ENCODE measurements around the gene BAAT. TPM values are rescaled to one million over a fixed set of nuclear protein-coding genes. Genes with fewer than 3 reads are reported as not detected.

BAAT gene
- total and polyA plus RNA-seq, 9 of the 15 experiments (the other 6 are each of a cell fraction or from before 2014, with no cell fraction given): 0.17 to 0.76 (median 0.32) TPM

DNA sequence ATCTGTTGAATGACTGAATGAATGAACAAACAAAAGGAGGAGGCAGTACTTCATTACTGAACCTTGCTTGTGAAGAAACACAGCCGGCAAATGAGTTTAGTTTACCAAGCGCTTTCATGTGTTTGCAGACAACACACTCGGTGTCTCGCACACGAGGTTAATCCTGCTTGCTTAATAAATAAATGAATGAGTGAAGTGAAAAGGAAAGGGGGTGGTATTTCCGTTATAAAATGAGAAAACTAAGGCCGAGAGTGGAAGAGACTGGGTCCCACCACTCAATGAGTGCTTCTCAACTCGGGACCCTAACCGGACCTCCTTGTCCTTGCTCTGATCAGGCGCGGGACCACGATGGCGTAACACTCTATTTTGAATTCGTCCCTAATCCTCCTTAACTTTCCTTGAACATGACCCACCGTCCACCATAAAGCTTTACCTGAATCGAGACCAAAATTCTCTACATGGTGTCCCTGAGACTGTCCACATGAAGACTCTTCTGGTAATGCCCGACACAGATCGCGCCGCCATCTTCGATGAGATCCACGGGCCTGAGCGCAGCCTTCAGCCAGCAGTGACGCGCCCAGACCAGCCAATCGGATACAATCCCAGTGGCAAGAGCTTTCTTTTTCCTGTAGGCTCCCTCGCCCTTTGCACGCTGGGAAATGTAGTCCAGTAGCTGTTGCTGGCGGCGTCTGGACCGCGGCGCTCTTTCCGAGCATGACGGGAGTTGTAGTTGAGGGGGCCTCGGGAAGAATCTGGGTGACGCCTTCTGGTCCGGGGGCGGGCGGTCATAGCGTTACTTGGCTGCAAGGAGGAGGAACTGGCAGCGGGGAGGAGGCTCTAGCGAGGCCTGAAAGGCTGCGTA is 13.5 kb upstream of the BAAT start, which contains the start of the genes MRPL50 and ZNF189 (continued):
- TF ChIP-seq HDAC8 (tag; IDR thresholded peaks at IDR 0.05) (no peak), GATA2 (CRISPR knock-in tag; IDR thresholded peaks at IDR 0.05) (no peak), NFATC3 (IDR thresholded peaks at IDR 0.05) (no peak), CXXC5 (CRISPR knock-in tag; IDR thresholded peaks at IDR 0.05) (peak; percentile 82)
- TF ChIP-seq, protein P1, sequence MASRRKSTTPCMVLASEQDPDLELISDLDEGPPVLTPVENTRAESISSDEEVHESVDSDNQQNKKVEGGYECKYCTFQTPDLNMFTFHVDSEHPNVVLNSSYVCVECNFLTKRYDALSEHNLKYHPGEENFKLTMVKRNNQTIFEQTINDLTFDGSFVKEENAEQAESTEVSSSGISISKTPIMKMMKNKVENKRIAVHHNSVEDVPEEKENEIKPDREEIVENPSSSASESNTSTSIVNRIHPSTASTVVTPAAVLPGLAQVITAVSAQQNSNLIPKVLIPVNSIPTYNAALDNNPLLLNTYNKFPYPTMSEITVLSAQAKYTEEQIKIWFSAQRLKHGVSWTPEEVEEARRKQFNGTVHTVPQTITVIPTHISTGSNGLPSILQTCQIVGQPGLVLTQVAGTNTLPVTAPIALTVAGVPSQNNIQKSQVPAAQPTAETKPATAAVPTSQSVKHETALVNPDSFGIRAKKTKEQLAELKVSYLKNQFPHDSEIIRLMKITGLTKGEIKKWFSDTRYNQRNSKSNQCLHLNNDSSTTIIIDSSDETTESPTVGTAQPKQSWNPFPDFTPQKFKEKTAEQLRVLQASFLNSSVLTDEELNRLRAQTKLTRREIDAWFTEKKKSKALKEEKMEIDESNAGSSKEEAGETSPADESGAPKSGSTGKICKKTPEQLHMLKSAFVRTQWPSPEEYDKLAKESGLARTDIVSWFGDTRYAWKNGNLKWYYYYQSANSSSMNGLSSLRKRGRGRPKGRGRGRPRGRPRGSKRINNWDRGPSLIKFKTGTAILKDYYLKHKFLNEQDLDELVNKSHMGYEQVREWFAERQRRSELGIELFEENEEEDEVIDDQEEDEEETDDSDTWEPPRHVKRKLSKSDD (conservative IDR thresholded peaks at IDR 0.05; ENCODE audit: low read length): 0 out of 2 replicates have a peak, but pooled peaks have one; percentile 67

DNA sequence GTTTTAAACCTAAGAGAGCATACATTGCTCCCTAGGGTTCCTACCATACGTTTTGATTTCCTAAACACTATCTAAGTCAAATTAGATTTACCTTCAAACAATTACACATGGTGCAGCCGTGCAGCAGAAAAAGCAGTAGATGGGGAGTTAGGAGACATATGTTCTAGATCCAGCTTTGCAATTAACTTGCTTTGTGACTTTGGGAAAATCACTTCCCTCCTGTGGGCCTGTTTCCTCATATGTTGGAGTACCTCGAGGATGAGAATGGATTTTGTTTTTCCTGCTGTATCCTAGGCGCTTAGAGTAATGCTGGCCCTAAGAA is 12.9 kb upstream of the BAAT start:
- H3K27me3 ChIP-seq (ENCODE audit: control insufficient read depth in 2 of 2, insufficient read depth in 2 of 2, low read length in 2 of 2): no peaks in the 10 kb centered on the region
- 0% methylated on average over 4 of the region's 4 CpGs for WGBS (ENCODE audit: insufficient coverage, low coverage, missing lambda C conversion rate)
- peak overlapping the region; percentile 90 to 97 for H3K9ac ChIP-seq (ENCODE audit: insufficient read depth in 1 of 2, low read depth in 2 of 2, low read length in 2 of 2)
- FAIRE-seq: no peak
- DNase-seq (ENCODE audit: extremely low read depth in 1 of 4, low spot score in 3 of 4): peak in 1 of 4 experiments; percentile 23
- no peaks in the 10 kb centered on the region for H4K20me1 ChIP-seq (replicated peaks; ENCODE audit: control insufficient read depth, insufficient read depth, low read length)
- H3K4me2 ChIP-seq (ENCODE audit: insufficient read depth, low read length): peak overlapping the region; percentile 98
- no peak; the same call in 2 of the 3 replicates for ATAC-seq
- in situ Hi-C loops (cut with MboI): no loop called here
- H3K4me1 ChIP-seq (replicated peaks in 1 of 2; ENCODE audit: control insufficient read depth in 2 of 2, insufficient read depth in 2 of 2, low read length in 2 of 2): peaks cover 11 to 17% of the 10 kb centered on the region in 2 experiments; a peak in 3 of 5 replicates
- H2AFZ ChIP-seq (ENCODE audit: low read depth, low read length): peak overlapping the region; percentile 99
- TF ChIP-seq SPI1 (IDR thresholded peaks at IDR 0.05; ENCODE audit: borderline replicate concordance, low read depth, low read length) (peak; percentile 46; the same call in 1 of the 2 replicates), CBFB (CRISPR knock-in tag; IDR thresholded peaks at IDR 0.05) (no peak), KAT7 (CRISPR knock-in tag; IDR thresholded peaks at IDR 0.05; ENCODE audit: borderline replicate concordance) (no peak)
- peak overlapping the region; percentile 79 for H3K4me3 ChIP-seq
- POLR2A ChIA-PET: interaction anchor here (1.5 kb wide), 1 partner anchor 9 kb away, joined by 13 read pairs; no protein-coding TSS in a partner anchor
- peak overlapping the region; percentile 96 for H3K27ac ChIP-seq (ENCODE audit: extremely low read depth, low read depth, low read length)
- no TSS peak for BruUV-seq (replicated peaks)
- intact Hi-C loops (cut with micrococcal nuclease): loop anchor here (2.0 to 10.0 kb wide), 3 partner anchors 50 to 683 kb away; partner anchors contain the start of gene RNF20
- H3K36me3 ChIP-seq (ENCODE audit: control insufficient read depth, insufficient read depth, low read length): peaks cover 71% of the 10 kb centered on the region
- no peaks in the 10 kb centered on the region for H3K9me1 ChIP-seq (ENCODE audit: control insufficient read depth, insufficient read depth, low read length)
- CTCF ChIA-PET (ENCODE audit: low intra/inter-chr PET ratio): no interaction called here
- peaks cover 84% of the 10 kb centered on the region for H3K79me2 ChIP-seq (ENCODE audit: control insufficient read depth, insufficient read depth, low read length)
- H3K9me3 ChIP-seq (replicated peaks; ENCODE audit: control insufficient read depth, insufficient read depth, low read depth, low read length): peaks cover 21% of the 10 kb centered on the region

Data from K562 (cell line).